PC-3 (cell line): ENCODE measurements around the gene SNAP47. TPM values are rescaled to one million over a fixed set of nuclear protein-coding genes. Genes with fewer than 3 reads are reported as not detected.
A peak's percentile ranks its signal among the peaks of the same experiment; 100 is the strongest.

ENCODE experiments used
- ATAC-seq: fragments of 200-7000 bp; cut with Tn5 transposase; 2 replicates; pipeline ENCODE4 v1.9.1; 2020; ENCODE audit warnings: mild to moderate bottlenecking, moderate library complexity
- BruUV-seq: library from RNA; stranded (reverse); fragments of 400-500 nt; replicated peaks from 2 replicates; lab custom pipeline; 2021; lab: Mats Ljungman, UMichigan
- CTCF ChIA-PET: fragments of 300-600 bp; sonication (Branson Sonifier 250); formaldehyde crosslinking; loops from one replicate; lab custom pipeline; 2022; ENCODE audit warnings: antibody characterized with exemption; lab: Charles Lee
- POLR2A ChIA-PET: fragments of 300-600 bp; sonication (Branson Sonifier 250); formaldehyde crosslinking; loops from one replicate; lab custom pipeline; 2022; ENCODE audit warnings: antibody characterized with exemption; ENCODE audit not compliant: unreplicated experiment; lab: Charles Lee
- DNase-seq: peaks from one replicate; pipeline ENCODE4 v3.0.0-alpha.2; 2015
- H2AFZ ChIP-seq: fragments of 300-600 bp; sonication (generic); 2 replicates; pipeline ENCODE4 v1.6.0; 2016; ENCODE audit warnings: antibody characterized with exemption, low read length
- H3F3A ChIP-seq: fragments of 300-600 bp; sonication (generic); one replicate; pipeline ENCODE4 v1.6.0; 2017; ENCODE audit warnings: antibody characterized with exemption, low read length, control low read depth, mild to moderate bottlenecking; ENCODE audit not compliant: unreplicated experiment
- H3K27ac ChIP-seq: fragments of 300-600 bp; sonication (generic); 2 replicates; pipeline ENCODE4 v1.5.1; 2016; ENCODE audit warnings: mild to moderate bottlenecking, low read length
- H3K27me3 ChIP-seq: fragments of 300-600 bp; sonication (generic); 2 replicates; pipeline ENCODE4 v1.6.1; 2016; ENCODE audit warnings: low read length, mixed read lengths
- H3K36me3 ChIP-seq: fragments of 300-600 bp; sonication (generic); 2 replicates; pipeline ENCODE4 v1.6.1; 2016; ENCODE audit warnings: low read depth, mixed run types, low read length, mixed read lengths
- H3K4me1 ChIP-seq: fragments of 300-600 bp; sonication (generic); 2 replicates; pipeline ENCODE4 v1.5.1; 2016; ENCODE audit warnings: low read length; ENCODE audit not compliant: insufficient read depth
- H3K4me2 ChIP-seq: fragments of 300-600 bp; sonication (generic); 2 replicates; pipeline ENCODE4 v1.6.0; 2016; ENCODE audit warnings: low read length
- H3K4me3 ChIP-seq: fragments of 300-600 bp; sonication (generic); 2 replicates; pipeline ENCODE4 v1.5.1; 2016; ENCODE audit warnings: mild to moderate bottlenecking, low read length, mixed read lengths
- H3K79me2 ChIP-seq: fragments of 300-600 bp; sonication (generic); 2 replicates; pipeline ENCODE4 v1.6.1; 2017; ENCODE audit warnings: low read length, mixed read lengths
- H3K9ac ChIP-seq: fragments of 300-600 bp; sonication (generic); 2 replicates; pipeline ENCODE4 v1.6.0; 2016; ENCODE audit warnings: mild to moderate bottlenecking, low read length
- H3K9me2 ChIP-seq: fragments of 300-600 bp; sonication (generic); replicated peaks from 2 replicates; pipeline ENCODE4 v1.6.1; 2016; ENCODE audit warnings: mixed run types, low read length, mixed read lengths
- H3K9me3 ChIP-seq: fragments of 300-600 bp; sonication (generic); 2 replicates; pipeline ENCODE4 v1.6.1; 2016; ENCODE audit warnings: low read length, mixed read lengths
- H4K20me1 ChIP-seq: fragments of 300-600 bp; sonication (generic); 2 replicates; pipeline ENCODE4 v1.6.1; 2016; ENCODE audit warnings: low read length, mixed read lengths
- CTCF ChIP-seq: fragments of 300-600 bp; sonication (generic); conservative IDR thresholded peaks from 2 replicates; pipeline ENCODE4 v1.5.1; 2017; ENCODE audit warnings: antibody characterized with exemption, low read depth, mild to moderate bottlenecking, low read length
- EZH2 ChIP-seq: fragments of 300-600 bp; sonication (generic); IDR thresholded peaks from one replicate; pipeline ENCODE4 v1.6.1; 2017; ENCODE audit warnings: antibody characterized with exemption, mild to moderate bottlenecking, low read length; ENCODE audit not compliant: unreplicated experiment
- EZH2phosphoT487 ChIP-seq: fragments of 300-600 bp; sonication (generic); IDR thresholded peaks from 2 replicates; pipeline ENCODE4 v1.6.1; 2018; ENCODE audit warnings: mild to moderate bottlenecking, antibody characterized with exemption, low read length, borderline replicate concordance
- intact Hi-C: fragments of 100-400 bp; cut with micrococcal nuclease; formaldehyde crosslinking; loops from 2 replicates; pipeline ENCODE4 v1.9.0; 2023
- total RNA-seq: library from RNA; depleted of rRNA; stranded (reverse); fragments of >200 nt; gene quantifications from 2 replicates; pipeline ENCODE4 v1.2.3, GENCODE V29; 2014

SNAP47 gene
- total RNA-seq, 1 experiment from 2014 or later = 123 TPM

- Histone ChIP-seq H2AFZ (no peak overlapping the region), H3K4me2 (no peak overlapping the region), H3K9ac (no peak overlapping the region), H3K79me2 (peaks cover 35% of the 10 kb centered on the region), H3K9me2 (no peaks in the 10 kb centered on the region), H3F3A (no peaks in the 10 kb centered on the region), H3K36me3 (peaks cover 22% of the 10 kb centered on the region), H3K4me1 (peaks cover 27% of the 10 kb centered on the region), H3K27me3 (no peaks in the 10 kb centered on the region), H3K9me3 (no peaks in the 10 kb centered on the region), H4K20me1 (no peaks in the 10 kb centered on the region), H3K27ac (no peak overlapping the region), H3K4me3 (no peak overlapping the region)
- DNase-seq (no peak), ATAC-seq (no peak)
- TF ChIP-seq EZH2phosphoT487 = no peak
- no peak for TF ChIP-seq EZH2
- peak; percentile 27; the same call in 1 of the 2 replicates for TF ChIP-seq CTCF
- BruUV-seq = no TSS peak
- intact Hi-C loops = loop anchor here (1.0 kb wide), 1 partner anchor 216 kb away; no protein-coding TSS in a partner anchor
- ChIA-PET CTCF (interaction anchor here (0.7 to 1.5 kb wide), 2 partner anchors 29 to 32 kb away, joined by 4 to 10 read pairs; no protein-coding TSS in a partner anchor), POLR2A (interaction anchor here (0.6 kb wide), 1 partner anchor 29 kb away, joined by 3 read pairs; no protein-coding TSS in a partner anchor)
These were observed 4.5 kb upstream of the SNAP47 start for GRCh38 chr1:227730630-227731151.

- BruUV-seq = no TSS peak
These were observed 4.0 kb upstream of the SNAP47 start for GRCh38 chr1:227731241-227731677.

More at GRCh38 chr1:227731241-227731677, 4.0 kb upstream of the SNAP47 start:
- TF ChIP-seq CTCF = no peak
- TF ChIP-seq EZH2phosphoT487 = no peak
- TF ChIP-seq EZH2 = no peak
- no peak overlapping the region for H3K9ac ChIP-seq
- CTCF ChIA-PET = interaction anchor here (1.5 kb wide), 1 partner anchor 28 kb away, joined by 10 read pairs; no protein-coding TSS in a partner anchor
- POLR2A ChIA-PET = no interaction called here
- H3K9me2 ChIP-seq = no peaks in the 10 kb centered on the region
- H3K9me3 ChIP-seq = no peaks in the 10 kb centered on the region
- H3K4me3 ChIP-seq = no peak overlapping the region
- H3K27ac ChIP-seq = no peak overlapping the region
- ATAC-seq (no peak), DNase-seq (no peak)
- H3K27me3 ChIP-seq = no peaks in the 10 kb centered on the region
- no peaks in the 10 kb centered on the region for H4K20me1 ChIP-seq
- H3F3A ChIP-seq = no peaks in the 10 kb centered on the region
- peaks cover 41% of the 10 kb centered on the region for H3K79me2 ChIP-seq
- intact Hi-C loops = no loop called here
- peaks cover 22% of the 10 kb centered on the region for H3K36me3 ChIP-seq
- H3K4me2 ChIP-seq = no peak overlapping the region
- H2AFZ ChIP-seq = no peak overlapping the region
- peaks cover 31% of the 10 kb centered on the region for H3K4me1 ChIP-seq
